Left ventricle myocardium inferior (tissue), 1 donor: ENCODE data around the gene TMEM212. TPM values are rescaled to one million over a fixed set of nuclear protein-coding genes. Genes with fewer than 3 reads are reported as not detected.

ENCODE experiments used
- DNase-seq: peaks from one replicate; pipeline ENCODE4 v3.0.0-alpha.2; 2020
- H3K27ac ChIP-seq: fragments of 200-600 bp; replicated peaks from 2 replicates; pipeline ENCODE4 v1.8.0; 2021
- H3K27me3 ChIP-seq: fragments of 200-600 bp; 2 replicates; pipeline ENCODE4 v1.8.0; 2021; ENCODE audit warnings: low read depth
- H3K36me3 ChIP-seq: fragments of 200-600 bp; 2 replicates; pipeline ENCODE4 v1.8.0; 2021
- H3K4me1 ChIP-seq: fragments of 200-600 bp; 2 replicates; pipeline ENCODE4 v1.8.0; 2021
- H3K4me3 ChIP-seq: fragments of 200-600 bp; 2 replicates; pipeline ENCODE4 v1.8.0; 2021; ENCODE audit warnings: mild to moderate bottlenecking, moderate library complexity
- H3K9me3 ChIP-seq: fragments of 200-600 bp; replicated peaks from 2 replicates; pipeline ENCODE4 v1.8.0; 2021
- CTCF ChIP-seq: fragments of 200-600 bp; IDR thresholded peaks from 2 replicates; pipeline ENCODE4 v1.8.0; 2021; ENCODE audit warnings: antibody characterized with exemption, mild to moderate bottlenecking, borderline replicate concordance
- intact Hi-C: fragments of 100-400 bp; cut with micrococcal nuclease; formaldehyde crosslinking; loops from one replicate; pipeline ENCODE4 v1.11.0; 2022
- total RNA-seq: library from RNA; stranded (reverse); fragmentation: NEBNext Ultra II Directional; extraction: Animal tissue kit (Norgen Biotek cat#: 25700); gene quantifications from one replicate; pipeline ENCODE4 v1.2.1, GENCODE V29; 2021
- donor health status: DM: no; HTN: yes; CAD: no; lungs with severe emphysema.

The TMEM212 gene
- total RNA-seq, 1 donor from 2014 or later = not detected

GRCh38 chr3:171846597-171846996, 3.4 kb downstream of the TMEM212 start:
- Histone ChIP-seq H3K27ac (no peak overlapping the region), H3K9me3 (no peaks in the 10 kb centered on the region), H3K36me3 (no peaks in the 10 kb centered on the region), H3K4me1 (peaks cover 37% of the 10 kb centered on the region), H3K4me3 (no peak overlapping the region), H3K27me3 (no peaks in the 10 kb centered on the region)
- no peak for TF ChIP-seq CTCF
- intact Hi-C loops = no loop called here
- DNase-seq = no peak

DNA sequence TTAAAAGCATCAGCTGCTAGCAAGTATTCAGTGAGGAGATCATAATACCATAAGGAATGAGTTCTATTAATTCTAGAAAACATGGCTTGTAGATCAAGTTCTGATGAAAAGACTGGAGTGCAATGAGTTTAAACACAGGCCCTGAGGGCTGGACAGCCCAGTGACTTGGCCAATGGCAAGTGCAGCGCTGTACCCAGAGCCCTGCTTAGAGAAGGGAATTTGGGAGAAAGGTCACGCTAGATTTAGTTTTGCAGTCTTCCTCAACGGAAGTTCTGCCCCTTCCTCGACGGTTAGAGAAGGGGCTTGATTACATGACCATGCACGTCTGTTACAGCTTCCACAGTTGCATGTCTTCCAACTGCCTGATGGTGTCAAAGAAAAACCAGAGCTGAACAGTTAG, 4.0 kb downstream of the TMEM212 start:
- Histone ChIP-seq H3K4me3 (no peak overlapping the region), H3K36me3 (no peaks in the 10 kb centered on the region), H3K4me1 (peaks cover 31% of the 10 kb centered on the region), H3K9me3 (no peaks in the 10 kb centered on the region), H3K27ac (no peak overlapping the region), H3K27me3 (no peaks in the 10 kb centered on the region)
- TF ChIP-seq CTCF = no peak
- no peak for DNase-seq
- intact Hi-C loops = no loop called here

- no peak for DNase-seq
- TF ChIP-seq CTCF = no peak
- Histone ChIP-seq H3K9me3 (no peaks in the 10 kb centered on the region), H3K4me3 (no peak overlapping the region), H3K27me3 (no peaks in the 10 kb centered on the region), H3K4me1 (peaks cover 25% of the 10 kb centered on the region), H3K27ac (no peak overlapping the region), H3K36me3 (no peaks in the 10 kb centered on the region)
- intact Hi-C loops = no loop called here
Observed at GRCh38 chr3:171847595-171848259, 4.6 kb downstream of the TMEM212 start.

DNA sequence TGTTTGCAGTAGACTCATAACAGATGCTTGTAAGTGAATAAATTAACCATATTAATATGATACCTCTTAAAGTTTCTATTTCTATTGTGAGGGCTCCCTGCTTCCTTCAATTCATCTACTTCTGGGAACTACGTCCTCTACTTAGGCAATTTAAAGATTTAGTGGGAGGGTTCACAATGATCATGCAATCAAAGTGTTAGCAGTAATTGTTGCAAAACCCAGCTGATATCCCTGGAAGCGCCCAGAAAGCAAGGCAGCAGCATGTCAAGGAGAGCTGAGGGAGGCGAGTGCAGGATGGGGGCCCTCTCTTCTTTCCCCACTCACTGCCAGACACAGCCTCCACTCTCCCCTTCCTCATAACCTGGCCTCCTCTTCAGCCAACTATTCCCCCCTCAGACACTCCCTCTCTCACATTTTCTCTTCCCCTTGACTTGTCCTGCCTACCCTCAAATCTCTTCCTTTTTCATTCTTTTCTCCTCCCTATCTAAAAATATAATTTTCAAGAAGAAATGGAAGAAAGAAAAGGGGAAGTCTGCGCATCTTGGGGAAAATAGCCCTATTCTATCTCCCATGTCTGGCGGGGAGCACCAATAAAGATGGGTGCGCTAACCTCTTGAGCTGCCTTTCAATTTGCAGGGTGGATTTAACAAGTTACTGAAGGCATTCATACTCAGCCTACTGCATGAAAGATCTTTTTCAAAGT, 6.6 kb downstream of the TMEM212 start:
- H3K27me3 ChIP-seq = no peaks in the 10 kb centered on the region
- no peak for TF ChIP-seq CTCF
- H3K27ac ChIP-seq = no peak overlapping the region
- H3K36me3 ChIP-seq = no peaks in the 10 kb centered on the region
- H3K4me3 ChIP-seq = no peak overlapping the region
- DNase-seq = no peak
- H3K9me3 ChIP-seq = peaks cover 13% of the 10 kb centered on the region
- H3K4me1 ChIP-seq = peaks cover 18% of the 10 kb centered on the region
- intact Hi-C loops = no loop called here

DNA sequence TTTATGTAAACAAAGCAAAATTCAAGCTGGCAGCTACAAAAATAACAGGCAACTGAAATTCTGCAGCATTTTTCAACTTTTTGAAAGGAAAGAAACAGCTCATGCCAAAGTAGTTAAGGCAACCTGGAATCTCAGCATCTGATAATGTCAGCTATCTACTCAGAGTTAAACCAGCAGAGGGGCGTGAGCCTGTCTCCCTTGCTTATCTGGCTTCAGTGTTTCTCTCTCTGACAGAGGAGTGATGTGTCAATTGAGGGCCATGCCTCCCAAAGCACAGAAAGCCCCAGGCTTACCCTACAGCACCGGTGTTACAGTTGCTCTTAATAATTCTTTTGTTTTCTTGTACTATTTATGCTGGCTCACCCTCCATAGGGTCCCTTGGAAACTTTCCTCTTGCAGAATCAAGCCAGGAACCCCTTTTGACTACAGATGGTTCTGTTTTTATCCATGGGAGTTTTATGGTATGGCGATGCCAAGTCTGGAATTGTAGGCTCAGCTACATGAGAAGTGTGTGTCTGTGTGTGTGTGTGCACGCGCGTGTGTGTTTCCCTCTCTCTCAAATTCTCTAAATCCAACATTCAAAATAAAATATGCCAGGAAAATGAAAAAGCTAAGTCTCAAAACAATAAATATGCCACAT, 7.3 kb downstream of the TMEM212 start:
- H3K9me3 ChIP-seq = peaks cover 19% of the 10 kb centered on the region
- no peak overlapping the region for H3K4me3 ChIP-seq
- no peak for DNase-seq
- no peak for TF ChIP-seq CTCF
- intact Hi-C loops = no loop called here
- H3K27me3 ChIP-seq = no peaks in the 10 kb centered on the region
- H3K4me1 ChIP-seq = peaks cover 18% of the 10 kb centered on the region
- H3K27ac ChIP-seq = no peak overlapping the region
- H3K36me3 ChIP-seq = no peaks in the 10 kb centered on the region
